C4-2B (cell line): ENCODE data around the gene MYL12B.

ENCODE experiments used
- CTCF ChIP-seq: fragments of 450-650 bp; conservative IDR thresholded peaks from 2 replicates; pipeline ENCODE4 v1.5.1; 2017; ENCODE audit warnings: mild to moderate bottlenecking
- ZFX ChIP-seq: fragments of 450-650 bp; IDR thresholded peaks from 2 replicates; pipeline ENCODE4 v1.6.1; 2017

- TF ChIP-seq CTCF, result no peak
- TF ChIP-seq ZFX, result no peak
These were observed 10.0 kb upstream of the MYL12B start for GRCh38 chr18:3251963-3252277.
